GM19025 (cell line): ENCODE measurements around the gene SUPV3L1.
"Not testable (repeated sequence)": the region's sequence is repeated elsewhere in the genome, so short reads cannot be mapped to it uniquely, and the experiment has no call there.

Source experiments
- ATAC-seq: cut with Tn5 transposase; IDR thresholded peaks from one replicate; pipeline ENCODE4 v1.9.1; 2021; ENCODE audit warnings: mild to moderate bottlenecking, low read depth, moderate library complexity; ENCODE audit not compliant: unreplicated experiment

The SUPV3L1 gene

DNA sequence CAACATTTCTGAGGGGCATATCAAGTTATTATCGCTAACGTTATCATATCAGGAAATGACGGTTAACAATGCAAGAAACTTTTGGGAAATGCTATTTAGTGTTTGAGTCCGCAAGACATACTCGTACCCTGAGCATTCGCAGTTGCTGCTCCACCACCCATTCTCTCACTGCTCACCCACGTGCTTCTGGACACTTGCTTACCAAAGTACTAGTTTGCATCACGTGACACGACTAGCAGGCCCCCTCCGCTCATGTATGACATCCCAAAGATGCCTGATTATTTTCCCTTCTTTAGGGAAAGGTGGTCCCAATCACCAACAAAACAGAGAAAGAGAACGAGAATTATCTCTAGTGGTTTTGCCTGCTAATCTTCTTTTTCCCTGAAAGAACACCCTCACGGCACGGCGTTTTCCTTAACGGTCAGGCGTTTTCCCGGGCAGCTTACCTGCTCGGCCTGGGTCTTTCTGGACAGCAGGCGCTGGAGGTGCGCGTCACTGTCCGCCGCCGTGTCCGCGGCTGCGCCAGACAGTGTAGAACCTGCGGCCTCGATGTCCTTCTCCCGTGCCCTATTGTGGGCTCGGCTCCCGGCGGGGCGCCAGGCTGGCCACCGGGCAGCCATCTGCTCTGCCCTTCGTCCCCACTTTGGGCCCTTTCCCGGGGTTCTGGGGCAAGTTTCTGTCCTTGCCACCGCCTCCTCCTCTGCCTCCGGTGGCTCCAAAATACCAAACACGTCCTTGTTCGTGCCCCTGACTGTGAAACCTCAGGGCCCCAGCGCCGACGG, at the start of gene SUPV3L1:
TSS of gene SUPV3L1 (plus strand) at position 492 of the 782 bp plus-strand sequence. CDS start at position 550, 58 bp downstream.
- peak; percentile 79 for ATAC-seq

DNA sequence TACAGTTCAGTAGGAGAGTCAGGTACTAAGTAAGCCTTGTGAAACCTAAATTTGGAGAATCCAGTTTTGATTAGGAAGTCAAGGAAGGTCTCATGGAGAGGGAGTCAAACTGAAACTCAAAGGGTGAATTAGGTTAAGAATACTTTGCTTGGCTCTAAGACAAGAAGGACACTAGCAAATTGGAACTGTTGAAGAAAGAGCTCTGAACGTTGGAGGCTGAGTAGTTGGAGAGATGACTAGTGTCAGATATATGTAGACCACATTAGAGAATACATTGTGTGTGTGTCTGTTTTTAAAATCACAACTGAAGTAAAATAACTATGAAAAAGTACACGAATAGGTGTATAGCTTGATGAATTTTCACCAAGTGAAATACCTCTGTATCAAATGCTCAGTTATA, 49.8 kb upstream of the SUPV3L1 start:
- no peak for ATAC-seq

DNA sequence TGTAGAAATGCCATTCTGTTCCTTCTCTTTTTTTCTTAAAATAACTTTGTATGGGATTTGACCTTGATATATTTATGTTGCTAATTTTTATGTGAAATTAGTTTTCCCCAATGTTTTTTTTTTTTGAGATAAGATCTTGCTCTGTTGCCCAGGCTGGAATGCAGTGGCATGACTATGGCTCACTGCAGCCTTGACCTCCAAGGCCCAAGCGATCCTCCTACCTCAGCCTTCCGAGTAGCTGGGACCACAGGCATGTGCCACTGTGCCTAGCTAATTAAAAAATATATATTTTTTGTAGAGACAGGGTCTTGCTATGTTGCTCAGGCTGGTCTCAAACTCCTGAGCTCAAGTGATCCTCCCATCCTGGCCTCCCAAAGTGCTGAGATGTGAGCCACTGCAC, 40.1 kb upstream of the SUPV3L1 start:
- ATAC-seq, result no peak

DNA sequence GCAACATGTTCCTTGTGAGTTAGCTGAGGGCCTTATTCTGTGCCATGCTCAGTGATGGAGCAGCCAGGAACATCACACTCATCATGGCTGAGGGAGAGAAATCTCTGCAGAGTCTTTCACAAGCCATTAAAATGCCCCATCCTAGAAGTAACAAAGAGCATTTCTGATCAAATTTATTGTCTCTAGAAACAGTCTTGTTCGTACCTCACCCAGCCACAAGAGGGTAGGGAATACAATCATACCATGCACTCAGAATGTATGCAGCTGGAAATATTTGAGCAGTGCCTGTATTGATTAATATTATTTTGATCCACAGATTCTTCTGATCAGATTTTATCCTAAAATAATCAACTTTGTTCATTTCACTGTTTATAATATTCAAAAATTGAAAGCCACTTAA, 38.7 kb upstream of the SUPV3L1 start:
- no peak for ATAC-seq

DNA sequence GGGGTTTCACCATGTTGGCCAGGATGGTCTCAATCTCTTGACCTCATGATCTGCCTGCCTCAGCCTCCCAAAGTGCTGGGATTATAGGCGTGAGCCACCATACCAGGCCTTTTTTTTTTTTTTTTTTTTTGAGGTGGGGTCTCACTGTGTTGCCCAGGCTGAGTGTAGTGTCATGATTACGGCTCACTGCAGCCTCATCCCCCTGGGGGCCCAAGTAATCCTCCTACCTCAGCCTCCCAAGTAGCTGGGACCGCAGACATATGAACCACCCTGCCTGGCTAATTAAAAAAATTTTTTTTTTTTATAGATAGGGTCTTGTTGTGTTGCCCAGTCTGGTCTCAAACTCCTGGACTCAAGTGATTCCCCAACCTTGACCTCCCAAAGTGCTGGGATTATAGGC, 38.0 kb upstream of the SUPV3L1 start:
- not testable (repeated sequence) for ATAC-seq

DNA sequence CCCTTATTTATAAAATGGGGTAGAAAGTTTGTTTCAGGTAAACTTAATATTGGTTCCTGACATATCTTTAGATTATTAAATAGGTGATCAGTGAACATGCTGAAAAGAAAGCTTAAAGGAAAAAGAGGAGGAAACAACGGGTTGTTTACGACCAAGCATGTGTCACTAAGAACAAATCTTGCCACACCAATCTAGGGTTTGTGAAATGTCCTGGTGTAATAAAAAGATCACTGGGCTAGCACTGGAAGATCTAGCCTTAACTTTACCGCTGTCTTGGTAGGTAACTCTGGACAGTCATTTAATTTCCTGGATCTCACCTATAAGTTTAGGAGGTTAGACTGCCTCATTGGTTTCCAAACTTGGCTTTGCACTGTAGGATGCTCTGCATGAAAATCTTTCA, 37.1 kb upstream of the SUPV3L1 start:
- ATAC-seq, result no peak

DNA sequence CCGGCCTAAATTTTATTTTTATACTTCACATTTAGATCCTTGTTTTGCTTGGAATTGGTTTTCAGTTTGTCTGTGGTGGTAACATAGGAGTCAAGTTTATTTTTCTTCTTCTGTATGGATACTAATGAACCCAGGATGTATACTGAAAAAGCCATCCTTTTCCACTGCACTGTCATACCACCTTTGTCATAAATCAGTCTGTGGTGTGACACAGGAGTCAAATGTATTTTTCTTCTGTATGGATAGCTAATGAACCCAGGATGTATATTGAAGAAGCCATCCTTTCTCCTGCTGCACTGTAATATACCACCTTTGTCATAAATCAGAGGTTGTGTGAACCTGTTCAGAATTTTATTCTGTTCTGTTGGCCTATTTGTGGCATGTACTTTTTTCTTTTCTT, 34.7 kb upstream of the SUPV3L1 start:
- no peak for ATAC-seq

DNA sequence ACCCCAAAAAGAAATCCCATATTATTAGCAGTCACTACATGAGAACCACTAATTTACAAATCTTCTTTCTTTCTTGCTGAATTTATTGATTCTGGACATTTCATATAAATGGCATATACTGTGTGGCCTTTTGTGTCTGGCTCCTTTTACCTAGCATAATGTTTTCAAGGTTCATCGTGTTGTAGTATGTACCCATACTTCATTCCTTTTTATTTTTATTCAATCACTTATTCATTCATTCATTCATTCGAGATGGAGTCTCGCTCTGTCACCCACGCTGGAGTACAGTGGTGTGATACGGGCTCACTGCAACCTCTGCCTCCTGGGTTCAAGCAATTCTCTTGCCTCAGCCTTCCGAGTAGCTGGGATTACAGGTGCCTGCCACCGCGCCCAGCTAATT, 34.2 kb upstream of the SUPV3L1 start:
- no peak for ATAC-seq

DNA sequence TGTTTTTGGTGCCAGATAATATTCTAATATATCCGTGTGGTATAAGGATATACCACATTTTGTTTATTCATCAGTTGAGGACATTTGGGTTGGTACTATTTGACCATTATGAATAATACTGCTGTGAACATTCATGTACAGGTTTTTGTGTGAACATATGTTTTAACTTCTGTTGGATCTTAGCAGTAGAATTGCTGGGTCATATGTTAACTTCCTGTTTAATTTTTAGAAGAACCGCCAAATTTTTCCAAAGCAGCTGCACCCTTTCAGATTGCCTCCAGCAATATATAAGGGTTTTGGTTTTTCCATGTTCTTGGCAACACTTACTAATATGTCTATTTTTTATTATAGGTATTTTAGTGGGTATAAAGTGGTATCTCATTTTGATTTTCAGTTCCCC, 33.3 kb upstream of the SUPV3L1 start:
- no peak for ATAC-seq

DNA sequence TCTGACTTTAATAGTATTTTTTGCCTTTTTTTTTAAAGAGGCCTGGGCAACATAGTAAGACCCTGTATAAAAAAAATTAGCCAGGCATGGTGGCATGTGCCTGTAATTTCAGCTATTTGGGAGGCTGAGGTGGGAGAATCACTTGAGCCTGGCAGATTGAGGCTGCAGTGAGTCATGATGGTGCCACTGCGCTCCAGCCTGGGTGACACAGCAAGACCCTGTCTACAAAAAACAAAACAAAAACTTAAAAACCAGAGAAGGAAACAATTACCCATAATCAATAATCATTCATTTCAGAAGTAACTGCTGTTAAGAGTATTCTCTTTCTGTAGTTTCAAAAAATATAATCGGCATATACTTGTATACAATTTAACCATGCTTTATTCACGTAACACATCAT, 28.1 kb upstream of the SUPV3L1 start:
- ATAC-seq, result no peak

DNA sequence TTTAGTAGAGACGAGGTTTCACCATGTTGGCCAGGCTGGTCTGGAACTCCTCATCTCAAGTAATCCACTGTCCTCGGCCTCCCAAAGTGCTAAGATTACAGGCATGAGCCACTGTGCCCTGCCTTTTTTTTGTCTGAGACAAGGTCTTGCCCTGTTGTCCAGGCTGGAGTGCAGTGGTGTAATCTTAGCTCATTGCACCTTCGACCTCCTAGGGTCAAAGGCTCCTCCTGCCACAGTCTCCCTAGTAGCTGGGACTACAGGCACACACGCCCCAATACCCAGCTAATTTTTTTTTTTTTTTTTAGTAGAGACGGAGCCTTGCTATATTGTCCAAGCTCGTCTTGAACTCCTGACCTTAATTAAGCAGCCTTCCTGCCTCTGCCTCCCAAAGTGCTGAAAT, 26.8 kb upstream of the SUPV3L1 start:
- no peak for ATAC-seq

DNA sequence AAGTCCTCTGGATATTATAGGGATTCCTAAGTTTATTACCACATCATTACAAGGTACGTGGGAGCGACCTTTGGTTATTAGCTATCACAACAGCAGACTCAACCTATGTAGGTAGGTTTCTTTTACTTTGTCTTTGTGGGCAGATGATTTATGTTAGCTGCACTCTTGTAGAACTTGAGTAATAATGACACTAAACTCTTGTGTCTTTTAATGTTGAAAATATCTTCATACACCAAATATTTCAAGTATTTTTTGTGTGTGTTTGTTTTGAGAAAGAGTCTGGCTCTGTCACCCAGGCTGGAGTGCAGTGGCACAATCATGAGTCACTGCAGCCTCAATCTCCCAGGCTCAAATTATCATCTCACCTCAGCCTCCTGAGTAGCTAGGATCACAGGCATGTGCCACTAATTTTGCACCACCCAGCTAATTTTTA, 19.2 kb upstream of the SUPV3L1 start:
- ATAC-seq, result no peak

DNA sequence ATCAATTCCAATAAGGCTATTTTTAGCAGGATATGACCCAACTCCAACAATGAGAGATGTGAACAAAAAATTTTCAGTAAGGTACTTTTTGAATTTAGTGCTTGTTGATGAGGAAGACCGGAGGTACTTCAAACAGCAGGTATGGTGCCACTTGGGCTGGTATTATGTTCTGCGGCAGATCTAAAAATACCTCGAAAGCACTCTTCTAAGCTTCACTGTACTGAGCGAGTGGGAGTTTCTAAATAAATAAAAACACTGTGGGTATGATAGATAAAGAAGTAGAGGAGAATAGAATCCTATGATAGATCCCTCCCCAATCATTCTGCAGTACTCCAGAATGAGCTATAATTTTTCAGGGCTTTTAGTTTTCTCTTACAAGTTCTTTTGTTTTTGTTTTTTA, 11.5 kb upstream of the SUPV3L1 start:
- ATAC-seq, result no peak

DNA sequence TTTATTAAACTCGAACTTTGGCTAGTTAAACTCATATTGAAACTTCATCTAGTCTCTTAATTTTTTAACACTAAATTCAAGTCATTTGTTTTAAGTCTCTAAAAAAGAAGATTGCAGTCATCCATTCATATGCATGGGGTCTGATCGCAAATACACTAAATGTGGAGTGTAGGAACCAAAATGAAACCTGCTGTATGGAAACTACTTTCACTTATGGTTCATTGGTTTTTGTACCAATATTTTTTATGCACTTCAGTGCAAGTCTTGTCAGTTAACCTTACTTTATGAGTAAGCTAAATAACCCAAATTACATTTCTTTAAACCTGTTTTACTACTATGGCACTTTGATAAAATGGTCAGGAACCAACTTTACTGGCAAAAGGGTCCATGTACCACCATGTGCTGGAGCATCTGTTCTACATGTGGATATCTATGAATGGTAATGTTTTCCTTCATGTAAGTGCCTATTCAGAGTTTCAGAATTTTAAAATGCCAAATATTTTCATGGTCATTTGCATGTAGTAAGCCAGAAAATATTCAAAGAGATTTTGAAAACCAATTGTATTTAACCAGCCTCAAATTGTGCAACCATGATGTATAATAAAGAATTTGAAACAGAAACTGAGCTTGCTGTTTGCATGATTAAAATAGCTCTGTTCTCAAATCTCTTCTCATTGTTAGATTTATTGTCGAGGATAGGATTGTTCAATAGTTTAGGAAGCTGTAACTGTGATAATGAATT, 7.6 kb upstream of the SUPV3L1 start:
- no peak for ATAC-seq

DNA sequence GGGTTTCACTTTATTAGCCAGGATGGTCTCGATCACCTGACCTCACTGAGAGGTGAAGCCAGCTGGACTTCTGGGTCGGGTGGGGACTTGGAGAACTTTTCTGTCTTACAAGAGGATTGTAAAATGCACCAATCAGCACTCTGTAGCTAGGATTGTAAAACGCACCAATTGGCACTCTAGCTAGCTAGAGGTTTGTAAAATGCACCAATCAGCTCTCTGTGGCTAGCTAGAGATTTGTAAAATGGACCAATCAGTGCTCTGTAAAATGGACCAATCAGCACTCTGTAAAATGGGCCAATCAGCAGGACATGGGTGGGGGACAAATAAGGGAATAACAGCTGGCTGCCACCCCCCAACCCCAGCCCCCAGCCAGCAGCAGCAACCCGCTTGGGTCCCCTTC, 4.7 kb upstream of the SUPV3L1 start:
- ATAC-seq, result not testable (repeated sequence)

DNA sequence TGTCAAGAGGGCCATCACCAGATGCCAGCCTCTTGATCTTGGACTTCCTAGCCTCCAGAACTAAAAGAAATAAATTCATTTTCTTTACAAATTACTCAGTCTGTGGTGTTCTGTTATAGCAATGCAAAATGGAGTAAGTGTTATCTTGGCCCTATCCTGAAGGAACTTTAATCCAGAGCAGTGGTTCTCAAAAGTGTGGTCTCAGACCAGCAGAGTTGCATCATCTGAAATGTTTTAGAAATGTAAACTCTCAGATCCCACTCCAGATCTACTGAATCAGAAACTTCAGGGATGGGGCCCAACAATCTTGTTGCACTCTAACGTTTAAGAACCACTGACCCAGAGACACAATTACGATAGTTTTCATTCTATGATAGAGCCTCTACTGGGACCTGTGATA, 3.2 kb upstream of the SUPV3L1 start:
- no peak for ATAC-seq

DNA sequence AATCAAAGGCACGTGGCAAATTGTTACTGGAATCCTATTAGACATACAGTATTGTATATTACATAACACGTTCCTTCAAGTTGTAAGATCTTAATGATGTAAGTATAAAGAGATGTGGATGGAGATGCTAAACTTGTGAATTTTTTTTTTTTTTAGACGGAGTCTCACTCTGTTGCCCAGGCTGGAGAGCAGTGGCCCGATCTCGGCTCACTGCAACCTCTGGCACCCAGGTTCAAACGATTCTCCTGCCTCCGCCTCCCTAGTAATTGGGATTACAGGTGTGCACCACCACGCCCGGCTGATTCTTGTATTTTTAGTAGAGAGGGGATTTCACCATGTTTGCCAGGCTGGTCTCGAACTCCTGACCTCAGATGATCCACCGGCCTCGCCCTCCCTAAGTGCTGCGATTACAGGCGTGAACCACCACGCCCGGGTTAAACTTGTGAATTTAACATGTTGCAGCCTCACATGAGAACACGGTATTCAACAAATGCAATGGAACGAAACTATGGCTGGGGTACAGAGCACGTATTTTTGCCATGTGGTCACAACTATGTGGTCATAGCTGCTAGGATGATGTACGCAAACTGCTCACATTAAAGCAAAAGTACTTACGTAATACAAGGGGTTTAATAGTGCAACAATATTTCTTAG, 818 bp upstream of the SUPV3L1 start:
- ATAC-seq, result peak; percentile 11

DNA sequence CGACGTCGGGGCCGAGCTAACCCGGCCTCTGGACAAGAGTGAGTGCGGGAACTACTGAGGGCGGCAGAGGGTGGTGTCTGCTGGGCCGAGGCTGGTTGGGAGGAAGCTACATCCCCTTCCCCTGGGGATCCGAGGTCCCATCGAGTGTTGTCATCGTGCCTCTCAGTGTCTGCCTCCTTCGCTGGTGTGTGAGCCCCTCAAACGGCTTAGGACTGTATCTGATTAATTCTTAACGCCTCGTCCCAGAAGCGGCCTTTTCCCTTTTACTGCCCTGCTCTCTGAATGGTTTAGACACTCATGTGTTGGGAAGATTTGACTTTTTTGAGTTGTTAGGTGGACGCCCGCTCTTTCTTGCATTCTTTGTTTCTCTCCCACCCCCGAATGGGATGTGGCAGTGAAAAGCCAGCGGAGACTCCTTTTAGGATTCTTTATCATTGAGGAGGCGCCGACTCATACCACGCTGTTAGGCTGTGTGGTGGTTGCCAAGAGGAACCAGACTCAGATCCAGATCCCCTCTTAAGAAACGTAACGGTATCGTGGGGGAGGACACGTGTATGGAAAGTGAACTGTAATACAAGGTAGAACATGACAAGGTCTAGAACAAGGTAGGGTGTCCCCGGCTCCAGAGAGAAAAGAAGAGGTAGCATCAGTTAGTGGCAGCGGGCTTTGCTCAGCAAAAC, 631 bp downstream of the SUPV3L1 start:
- no peak for ATAC-seq

DNA sequence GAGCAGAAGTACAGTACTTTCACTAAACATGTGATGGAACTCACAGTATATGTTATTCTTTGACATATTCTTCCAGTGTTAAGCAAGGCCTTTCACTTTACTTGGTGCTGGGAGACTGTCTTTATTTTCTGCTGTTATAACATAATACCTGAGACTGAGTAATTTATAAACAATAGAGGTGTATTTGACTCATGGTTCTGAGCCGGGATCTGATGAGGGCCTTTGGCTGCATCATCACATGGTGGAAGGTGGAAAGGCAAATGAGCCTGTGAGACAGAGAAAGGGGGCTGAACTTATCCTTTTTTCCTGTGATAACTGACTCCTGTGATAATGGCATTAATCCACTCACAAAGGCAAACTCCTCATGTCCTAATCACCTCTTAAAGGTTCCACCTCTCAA, 1.4 kb downstream of the SUPV3L1 start:
- no peak for ATAC-seq

DNA sequence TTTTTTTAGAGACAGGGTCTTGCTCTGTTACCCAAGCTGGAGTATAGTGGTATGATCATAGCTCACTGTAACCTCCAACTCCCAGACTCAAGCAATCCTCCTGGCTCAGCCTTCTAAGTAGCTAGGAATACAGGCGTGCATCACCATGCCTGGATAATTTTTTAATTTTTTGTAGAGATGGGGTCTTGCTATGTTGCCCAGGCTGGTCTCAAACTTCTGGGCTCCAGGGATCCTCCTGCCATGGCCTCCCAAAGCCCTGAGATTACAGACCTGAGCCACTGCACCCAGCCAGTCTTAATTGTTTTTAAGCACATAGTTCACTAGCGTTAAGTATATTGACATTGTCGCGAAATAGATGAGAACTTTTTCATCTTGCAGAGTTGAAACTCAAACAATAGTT, 2.0 kb downstream of the SUPV3L1 start:
- ATAC-seq, result no peak

DNA sequence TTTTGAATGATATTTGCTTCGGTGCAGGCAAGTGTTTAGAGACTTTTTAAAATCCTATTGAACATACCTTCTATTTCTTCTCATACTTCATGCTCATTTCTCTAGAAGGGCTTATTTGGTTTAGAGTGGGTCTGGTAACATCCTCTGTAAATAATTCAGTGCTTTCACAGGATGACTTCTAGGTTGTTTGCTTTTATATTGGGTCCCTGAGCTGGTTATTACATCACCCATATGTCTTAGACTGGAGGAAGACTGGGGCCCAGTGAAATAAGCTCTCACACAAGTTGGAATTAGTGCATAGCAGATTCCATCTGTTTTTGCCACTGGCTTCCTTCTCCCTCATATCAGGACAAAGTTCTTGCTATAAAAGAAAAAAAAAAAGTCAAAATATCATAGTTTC, 6.5 kb downstream of the SUPV3L1 start:
- ATAC-seq, result no peak
